Stimulated activated CD8-positive, alpha-beta memory T cell treated with anti-CD3 and anti-CD28 coated beads, Interleukin-4, amount 100 ng/mL, for 48 hours (primary cell): ENCODE results near the gene GRB10.
"Not testable (repeated sequence)": the region's sequence is repeated elsewhere in the genome, so short reads cannot be mapped to it uniquely, and the experiment has no call there.

Experiments
- DNase-seq: peaks from one replicate; pipeline ENCODE4 v3.0.0-alpha.2; 2020

Gene GRB10

DNA sequence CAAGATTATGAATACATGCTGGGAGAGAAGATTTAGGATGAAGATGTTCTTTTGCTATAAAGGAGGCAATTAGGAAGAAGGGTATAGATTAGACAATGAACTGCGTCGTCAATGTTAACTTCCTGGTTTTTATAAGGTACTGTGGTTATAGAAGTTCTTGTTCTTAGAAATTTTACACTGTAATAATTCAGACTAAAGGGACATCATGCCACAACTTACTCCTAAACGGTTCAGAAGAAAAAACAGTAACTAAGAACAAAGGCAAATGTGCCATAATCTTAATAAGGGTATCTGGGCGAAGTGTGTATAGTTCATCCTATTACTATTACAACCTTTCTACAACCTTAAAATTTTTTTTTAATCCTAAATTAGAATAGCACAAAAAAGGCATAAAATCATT lies 186.2 kb downstream of the GRB10 start:
- DNase-seq, result no peak

GRCh38 chr7:50595491-50596102 lies 187.1 kb downstream of the GRB10 start:
- no peak for DNase-seq

- no peak for DNase-seq
Measured at GRCh38 chr7:50594734-50595485, 187.8 kb downstream of the GRB10 start.

DNA sequence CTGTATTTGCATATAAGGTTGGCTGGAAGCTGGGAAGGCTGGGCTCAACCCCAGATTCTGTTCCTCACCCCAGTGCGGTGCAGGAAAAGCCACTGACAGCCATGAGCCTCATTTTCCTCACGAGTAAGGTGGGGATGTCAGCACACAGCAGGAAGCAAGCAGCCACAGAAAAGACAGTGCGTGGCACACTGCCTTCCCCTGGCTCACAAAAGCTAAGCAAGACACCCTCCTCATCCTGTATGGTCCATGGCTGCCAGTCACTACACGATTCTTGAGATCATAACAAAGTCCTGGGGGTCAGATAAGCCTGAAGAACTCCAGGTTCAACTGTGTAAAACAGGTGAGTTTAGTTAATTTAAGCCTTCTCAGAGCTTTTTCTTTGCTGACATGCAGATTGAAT lies 188.6 kb downstream of the GRB10 start:
- no peak for DNase-seq

- DNase-seq, result no peak
Measured at GRCh38 chr7:50592940-50593339, 189.8 kb downstream of the GRB10 start.

- no peak for DNase-seq
Measured at GRCh38 chr7:50591480-50592438, 190.9 kb downstream of the GRB10 start.

- no peak for DNase-seq
Measured at GRCh38 chr7:50591098-50591479, 191.6 kb downstream of the GRB10 start.

GRCh38 chr7:50590535-50590934 lies 192.2 kb downstream of the GRB10 start:
- no peak for DNase-seq

GRCh38 chr7:50589364-50589763 lies 193.3 kb downstream of the GRB10 start:
- no peak for DNase-seq

DNA sequence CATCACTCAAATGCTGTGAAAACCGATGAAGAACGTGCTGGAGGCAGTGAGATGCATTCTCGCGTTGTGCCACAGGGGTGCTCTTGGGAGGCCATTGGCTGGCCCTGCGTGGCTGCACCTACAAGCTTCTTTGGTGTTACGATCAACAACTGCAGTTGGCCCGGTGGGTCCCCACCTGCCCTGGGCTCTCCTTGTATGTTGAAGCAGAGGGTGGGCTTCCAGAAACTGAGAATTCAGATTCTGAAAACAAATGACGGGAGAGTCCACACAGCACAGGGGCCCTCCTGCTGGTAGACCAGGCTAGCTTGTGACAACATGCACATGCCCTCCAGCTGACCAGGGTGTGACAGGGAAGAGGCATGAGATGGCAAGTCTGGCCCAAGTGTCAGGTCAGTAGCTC lies 193.8 kb downstream of the GRB10 start:
- no peak for DNase-seq

GRCh38 chr7:50587737-50588136 lies 195.0 kb downstream of the GRB10 start:
- no peak for DNase-seq

DNA sequence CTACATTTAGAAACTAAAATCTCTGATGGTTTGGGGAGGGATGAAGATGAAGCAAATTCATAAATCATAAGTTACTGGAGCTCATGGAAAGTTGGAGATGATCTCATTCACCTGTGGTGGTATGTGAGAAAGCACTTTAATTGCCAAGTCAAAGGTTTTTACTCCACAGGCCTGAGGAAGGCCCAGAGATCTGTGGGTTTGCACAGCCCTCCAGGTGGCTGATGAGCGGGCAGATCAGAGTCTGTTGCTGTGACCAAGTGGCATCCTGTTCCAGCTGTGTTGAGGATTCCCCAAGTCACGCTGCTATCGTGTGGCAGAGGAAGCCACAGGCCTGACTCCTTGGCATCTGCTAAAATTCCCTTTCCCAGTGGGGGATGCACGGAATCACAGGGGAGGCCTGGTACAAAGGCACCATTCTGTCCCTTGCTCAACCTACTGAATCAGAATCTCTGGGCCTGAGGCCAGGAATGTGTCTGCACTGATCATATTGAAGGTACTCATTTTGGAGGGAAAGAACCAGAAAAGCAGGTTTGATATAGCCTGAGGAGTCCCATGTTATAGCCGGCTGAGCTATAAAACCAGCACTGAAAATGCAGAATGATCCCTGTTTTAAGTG lies 197.8 kb downstream of the GRB10 start:
- no peak for DNase-seq

GRCh38 chr7:50584386-50584785 lies 198.3 kb downstream of the GRB10 start:
- no peak for DNase-seq

DNA sequence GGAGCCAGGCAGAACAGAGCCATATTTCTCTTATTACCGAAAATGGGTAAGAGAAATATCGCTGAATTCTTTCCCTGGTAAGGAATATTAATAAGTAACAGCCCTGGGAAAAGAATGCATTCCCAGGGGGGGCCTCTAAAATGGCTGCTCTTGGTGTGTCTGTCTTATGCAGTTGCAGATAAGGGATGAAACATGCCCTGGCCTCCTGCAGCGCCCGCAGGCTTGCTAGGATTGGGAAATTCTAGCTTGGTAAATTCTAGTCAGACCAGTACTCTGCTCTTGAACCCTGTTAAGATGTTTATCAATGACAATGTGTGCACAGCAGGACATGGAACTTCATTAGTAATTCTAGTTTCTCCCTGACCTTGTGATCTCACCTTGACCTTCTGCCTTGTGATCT lies 199.4 kb downstream of the GRB10 start:
- DNase-seq, result not testable (repeated sequence)

- not testable (repeated sequence) for DNase-seq
Measured at GRCh38 chr7:50582271-50582670, 200.4 kb downstream of the GRB10 start.

DNA sequence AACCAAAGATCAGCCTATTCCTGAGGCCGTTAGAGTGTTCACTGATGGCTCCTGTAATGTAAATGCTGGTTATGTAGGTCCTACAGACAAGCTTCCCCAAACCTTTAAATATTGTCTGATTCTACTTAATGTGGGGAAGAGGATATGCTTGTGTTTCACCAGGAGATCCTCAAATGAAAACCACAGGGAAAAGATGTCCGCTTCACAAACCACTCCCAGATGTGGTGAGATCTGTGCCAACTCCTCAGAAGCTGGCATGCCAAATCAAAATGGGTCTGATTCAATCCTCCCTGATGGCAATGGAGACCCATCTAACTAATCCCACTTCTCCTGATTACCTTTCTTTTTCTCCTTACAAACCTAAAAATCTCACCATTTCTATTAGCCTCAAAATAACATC lies 202.0 kb downstream of the GRB10 start:
- DNase-seq, result not testable (repeated sequence)

DNA sequence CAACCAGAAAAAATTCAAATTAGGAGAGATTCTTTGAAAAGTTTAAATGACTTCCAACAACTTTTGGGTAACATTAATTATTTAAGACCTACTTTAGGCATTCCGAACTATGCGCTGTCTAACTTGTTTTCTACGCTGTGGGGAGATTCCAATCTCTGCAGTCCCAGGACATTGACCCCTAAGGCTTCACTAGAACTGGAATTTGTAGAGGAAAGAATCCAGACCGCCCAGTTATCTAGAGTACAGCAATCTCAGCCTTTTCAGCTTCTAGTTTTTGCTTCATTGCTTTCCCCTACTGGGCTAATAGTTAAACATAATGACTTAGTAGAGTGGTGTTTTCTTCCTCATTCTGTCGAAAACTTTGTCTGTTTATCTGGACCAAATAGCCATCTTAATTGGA lies 202.6 kb downstream of the GRB10 start:
- no peak for DNase-seq

DNA sequence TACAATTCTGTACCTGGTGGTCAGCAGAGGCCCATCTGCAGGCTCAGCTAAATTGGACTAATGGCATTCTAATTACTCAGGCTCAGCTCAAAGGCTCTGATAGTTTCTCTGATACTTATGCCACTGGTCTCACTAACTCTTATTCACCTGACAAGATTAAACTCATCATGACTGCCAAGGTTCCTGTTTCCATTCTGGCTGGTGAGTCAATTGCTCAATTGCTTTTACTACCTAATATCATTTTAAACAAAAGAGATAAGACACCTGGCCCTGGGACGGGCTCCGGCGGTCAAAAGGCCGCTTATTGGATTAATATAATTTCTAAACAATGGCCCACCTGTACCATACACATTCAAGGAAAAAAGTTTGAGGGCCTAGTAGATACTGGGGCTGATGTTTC lies 204.6 kb downstream of the GRB10 start:
- not testable (repeated sequence) for DNase-seq

DNA sequence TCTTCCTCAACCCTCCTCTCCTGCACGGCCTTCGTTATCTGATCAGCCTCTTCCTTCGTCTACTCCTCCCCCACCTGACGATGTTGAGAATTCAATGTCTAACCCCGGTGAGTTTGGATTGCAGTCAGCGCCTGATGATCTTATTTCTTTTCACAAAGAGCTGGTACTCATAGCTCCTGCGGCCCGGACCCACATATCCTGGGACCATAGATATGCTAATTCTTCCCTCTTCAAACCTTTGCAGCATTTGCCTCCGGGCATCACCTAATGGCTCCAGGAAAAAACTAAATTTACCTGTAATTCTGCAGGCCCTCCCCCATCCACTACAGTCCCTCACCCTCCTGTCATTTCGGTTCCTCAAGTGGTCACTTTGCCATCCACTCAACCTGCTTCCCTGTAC lies 205.1 kb downstream of the GRB10 start:
- no peak for DNase-seq

GRCh38 chr7:50576388-50576787 lies 206.3 kb downstream of the GRB10 start:
- not testable (repeated sequence) for DNase-seq

- DNase-seq, result no peak
Measured at GRCh38 chr7:50567715-50568261, 214.9 kb downstream of the GRB10 start.

GRCh38 chr7:50565977-50566376 lies 216.7 kb downstream of the GRB10 start:
- DNase-seq, result no peak

DNA sequence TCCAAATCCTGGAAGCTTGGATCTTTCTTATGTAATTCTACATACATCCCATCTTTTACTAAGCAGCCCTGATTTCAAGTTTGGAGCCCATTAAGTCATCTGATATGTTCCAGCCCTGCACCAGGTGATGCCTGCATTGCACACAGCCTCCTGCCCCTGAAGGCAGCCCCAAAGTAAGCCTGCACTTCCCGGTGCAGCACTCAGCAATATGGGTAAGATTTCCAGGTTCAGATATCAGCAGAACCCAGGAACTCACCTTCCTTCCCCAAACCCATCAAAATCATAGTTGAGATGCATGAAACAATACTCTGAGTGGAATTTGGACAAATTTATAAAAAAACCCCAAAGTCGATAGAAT lies 217.2 kb downstream of the GRB10 start:
- no peak for DNase-seq
